GM21576 (cell line): ENCODE measurements around the gene FCRLA.

Source experiments
- ATAC-seq: cut with Tn5 transposase; IDR thresholded peaks from one replicate; pipeline ENCODE4 v1.9.1; 2021; ENCODE audit warnings: mild to moderate bottlenecking, moderate library complexity; ENCODE audit not compliant: unreplicated experiment

The FCRLA gene

DNA sequence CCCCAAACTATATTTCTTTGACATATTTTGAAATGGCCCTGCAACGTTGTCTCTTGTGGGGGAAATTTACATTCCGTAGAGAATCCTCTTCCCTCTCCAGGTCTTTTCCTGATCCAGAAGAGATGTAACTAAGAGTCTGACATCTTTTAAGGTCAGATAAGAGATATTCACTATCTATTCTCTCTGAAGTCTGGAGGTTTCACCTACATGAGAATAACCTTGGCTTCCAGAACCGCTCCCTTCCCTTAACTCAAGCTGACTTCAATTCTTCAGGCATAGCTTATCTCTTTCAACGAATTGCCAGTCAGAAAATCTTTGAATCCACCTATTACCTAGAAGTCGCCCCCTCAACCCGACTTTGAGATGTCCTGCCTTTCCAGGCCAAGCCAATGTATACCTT, 24.2 kb downstream of the FCRLA start:
- no peak for ATAC-seq

DNA sequence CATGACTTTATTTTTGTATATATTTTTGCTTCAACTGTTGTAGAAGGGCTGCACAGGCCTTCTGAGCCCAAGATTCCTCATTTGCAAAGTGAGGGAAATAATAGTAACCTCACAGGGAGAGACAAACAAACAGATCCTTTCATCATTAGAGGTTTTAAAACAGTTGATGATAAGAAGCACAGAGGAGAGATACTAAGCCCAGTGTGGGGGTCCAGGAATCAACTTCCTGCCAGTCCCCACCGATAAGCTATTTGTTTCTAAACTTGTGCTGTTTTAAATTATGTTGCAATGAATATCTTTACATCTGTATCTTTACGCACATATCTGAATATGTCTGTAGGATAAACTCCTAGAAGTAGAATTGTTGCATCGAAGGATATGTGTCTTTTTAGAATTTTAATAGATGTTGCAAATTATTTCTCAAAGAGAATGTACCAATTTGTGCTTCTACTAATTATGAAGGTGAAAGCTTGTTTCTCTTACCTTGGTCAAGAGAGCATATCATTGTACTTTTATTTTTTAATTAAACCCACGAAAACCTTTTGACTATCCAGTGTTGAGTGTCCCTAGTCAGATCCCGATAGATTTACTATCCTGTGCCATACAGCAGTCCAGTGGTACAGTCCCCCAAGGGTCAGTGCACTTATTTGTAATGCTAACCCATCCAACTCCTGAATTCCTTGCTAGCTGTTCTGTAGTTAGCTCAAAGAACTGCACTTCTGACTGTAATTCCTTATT, 25.1 kb downstream of the FCRLA start:
- no peak for ATAC-seq

GRCh38 chr1:161733526-161733925, 26.5 kb downstream of the FCRLA start:
- ATAC-seq = no peak

GRCh38 chr1:161735837-161736236, 28.8 kb downstream of the FCRLA start:
- no peak for ATAC-seq

DNA sequence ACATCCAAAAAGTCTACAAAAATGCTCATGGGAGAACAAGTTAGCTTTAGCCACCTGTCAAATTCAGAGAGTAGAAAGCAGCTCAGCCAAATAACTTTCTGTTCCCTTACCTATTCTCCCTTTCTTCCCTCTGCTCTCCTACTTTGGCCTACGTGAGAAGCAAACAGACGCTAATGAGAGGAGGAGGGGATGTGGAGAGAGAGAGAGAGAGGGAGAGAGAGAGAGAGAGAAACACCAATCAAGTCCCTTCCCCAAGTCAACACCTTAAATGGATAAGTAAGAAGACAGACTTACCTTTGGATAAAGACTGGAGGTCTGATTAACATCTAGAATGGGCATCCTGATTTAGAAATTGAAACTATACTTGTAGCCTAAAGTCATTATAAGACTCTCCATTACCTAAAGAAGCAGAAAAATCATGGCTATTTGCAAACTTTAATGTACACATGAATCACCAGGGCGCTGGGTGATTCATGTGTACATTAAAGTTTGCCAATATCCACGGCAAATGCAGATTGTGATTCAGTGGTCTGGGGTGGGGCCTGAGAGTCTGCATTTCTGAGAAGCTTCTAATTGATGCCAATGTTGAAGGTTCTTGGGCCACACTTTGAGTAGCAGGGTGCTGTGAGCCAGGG, 29.4 kb downstream of the FCRLA start:
- ATAC-seq = no peak

DNA sequence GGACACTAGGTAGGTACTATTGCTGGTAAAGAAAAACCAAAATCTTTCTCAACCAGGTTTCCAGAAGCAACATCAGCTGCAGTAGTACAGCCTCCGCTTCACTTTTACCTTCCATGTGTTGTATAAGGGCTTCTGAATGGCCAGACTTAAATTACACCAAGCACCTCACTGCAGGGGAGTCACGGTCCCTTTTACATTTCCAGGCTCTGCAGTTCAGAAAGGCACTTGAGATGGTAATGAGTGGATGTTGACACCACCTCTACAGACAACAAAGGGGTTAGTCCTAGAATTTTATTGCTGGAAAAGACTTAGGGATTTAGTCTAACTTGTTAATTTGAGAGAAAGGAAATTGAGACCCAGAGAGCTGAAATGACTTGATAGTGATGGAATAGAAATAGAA, 30.6 kb downstream of the FCRLA start:
- no peak for ATAC-seq

DNA sequence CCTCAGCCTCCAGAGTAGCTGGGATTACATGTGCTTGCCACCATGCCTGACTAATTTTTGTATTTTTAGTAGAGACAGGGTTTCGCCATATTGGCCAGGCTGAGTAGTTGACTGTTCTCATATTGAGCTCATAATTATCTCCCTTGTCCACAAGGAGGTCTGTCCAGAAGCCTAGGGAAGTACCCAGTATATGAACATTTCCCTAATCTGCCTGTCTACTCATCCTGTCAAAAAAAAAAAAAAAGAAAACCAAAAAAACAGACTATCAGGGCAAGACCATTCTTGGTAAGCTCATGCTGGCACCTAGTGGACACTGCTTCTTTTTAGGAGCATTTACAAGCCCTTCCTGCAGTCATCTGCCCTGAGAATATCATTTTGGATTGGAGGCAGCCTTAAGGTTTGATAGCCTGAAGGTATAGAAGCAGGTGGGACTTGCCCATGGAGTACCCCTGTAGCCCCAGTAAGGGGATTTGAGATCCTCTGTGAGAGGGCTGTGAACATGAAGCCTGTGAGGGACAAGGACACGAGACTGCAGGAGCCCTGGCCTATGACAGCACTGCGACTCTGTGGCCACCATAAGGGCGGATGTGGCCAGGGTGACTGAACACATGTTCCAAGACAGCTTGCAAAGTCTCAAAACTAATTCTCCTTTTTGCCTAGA, 31.7 kb downstream of the FCRLA start:
- peak; percentile 64 for ATAC-seq

GRCh38 chr1:161739865-161740566, 33.0 kb downstream of the FCRLA start:
- ATAC-seq = peak; percentile 28

DNA sequence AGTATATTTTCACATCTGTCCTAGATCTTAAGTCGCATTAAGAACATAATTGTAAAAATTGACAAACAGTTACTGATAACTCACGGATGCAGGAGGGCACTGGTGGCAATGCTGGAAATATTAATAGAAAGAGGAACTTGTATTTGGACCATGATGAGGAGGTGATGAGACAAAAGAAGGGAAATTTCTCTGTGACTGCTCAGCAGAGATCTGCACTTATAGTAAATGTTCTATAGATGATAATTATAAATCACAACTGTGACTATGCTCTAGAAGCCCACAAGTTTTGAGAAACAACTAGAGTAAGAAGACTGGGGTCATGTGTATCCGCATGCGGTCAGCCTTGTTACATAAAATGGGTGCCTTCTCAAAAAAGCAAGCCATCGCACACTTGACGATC, 33.9 kb downstream of the FCRLA start:
- no peak for ATAC-seq

GRCh38 chr1:161743231-161743630, 36.2 kb downstream of the FCRLA start:
- no peak for ATAC-seq

DNA sequence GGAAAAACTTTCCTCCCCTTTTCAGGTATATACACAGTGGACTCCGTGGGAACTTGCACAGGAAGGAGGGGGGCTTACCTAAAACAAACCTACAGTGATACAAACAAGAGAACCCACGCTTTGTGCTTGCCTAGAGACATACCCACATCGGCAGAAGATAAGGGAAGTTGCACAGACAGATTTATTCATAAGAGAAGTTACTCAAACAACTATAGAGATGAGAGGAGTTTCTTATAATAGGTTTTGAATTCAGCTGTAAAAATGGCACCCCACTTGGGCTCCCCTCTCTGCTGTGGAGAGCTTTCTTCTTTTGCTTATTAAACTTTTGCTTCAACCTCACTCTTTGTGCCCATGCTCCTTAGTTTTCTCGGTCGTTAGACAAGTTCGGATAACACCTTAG, 40.8 kb downstream of the FCRLA start:
- ATAC-seq = no peak

GRCh38 chr1:161749509-161750407, 42.7 kb downstream of the FCRLA start, which contains the start of gene DUSP12:
Gene DUSP12, plus strand, starts transcription at chr1:161749786. Its CDS starts 16 bp downstream, at chr1:161749802.
- ATAC-seq = peak; percentile 93

DNA sequence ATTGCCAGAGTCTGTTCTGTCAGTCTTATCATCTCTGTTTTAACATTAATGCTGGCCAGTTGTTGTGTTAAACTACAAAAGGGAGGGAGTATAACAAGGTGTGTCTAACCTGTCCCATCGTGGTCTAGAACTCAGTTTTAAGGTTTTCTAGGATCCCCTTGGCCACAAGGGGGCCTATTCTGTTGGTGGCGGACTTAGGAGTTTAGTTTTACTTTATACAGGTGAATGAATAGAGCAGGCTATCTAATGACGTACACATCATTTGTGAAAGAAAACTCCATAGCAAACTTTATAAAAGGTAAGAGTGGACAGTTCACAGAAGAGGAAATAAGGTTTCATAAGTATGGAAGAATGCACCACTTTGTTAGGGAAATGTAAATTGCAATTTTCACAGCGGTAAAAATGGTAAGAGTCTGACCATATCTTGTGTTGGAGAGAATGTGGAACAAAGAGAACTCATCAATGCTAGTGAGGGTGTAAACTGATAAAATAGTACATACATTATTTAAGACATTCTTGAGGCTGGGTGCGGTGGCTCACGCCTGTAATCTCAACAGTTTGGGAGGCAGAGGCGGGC, 56.6 kb downstream of the FCRLA start:
- ATAC-seq = no peak
